HUDEP-2 (cell line): ENCODE measurements around the gene IL2RA.
A peak's percentile ranks its signal among the peaks of the same experiment; 100 is the strongest.

Source experiments
- DNase-seq, 76 experiments: peaks; one replicate each; lab custom pipeline; 2025; ENCODE audit not compliant: unreplicated experiment in 76 of 76; lab: John Stamatoyannopoulos, UW

Gene IL2RA

GRCh38 chr10:6061056-6061455, 1.1 kb downstream of the IL2RA start:
- DNase-seq = no peak

GRCh38 chr10:6059506-6059905, 2.7 kb downstream of the IL2RA start:
- no peak for DNase-seq

- no peak for DNase-seq
These were observed 3.3 kb downstream of the IL2RA start for GRCh38 chr10:6058682-6059475.

- DNase-seq = no peak
These were observed 5.6 kb downstream of the IL2RA start for GRCh38 chr10:6056411-6057135.

- DNase-seq = no peak
These were observed 6.2 kb downstream of the IL2RA start for GRCh38 chr10:6055929-6056328.

GRCh38 chr10:6054884-6055283, 7.3 kb downstream of the IL2RA start:
- no peak for DNase-seq

GRCh38 chr10:6053816-6054631, 8.1 kb downstream of the IL2RA start:
- DNase-seq = peak in 21 of 76 experiments; percentile 4 to 28 (median 14)

GRCh38 chr10:6053303-6053702, 8.9 kb downstream of the IL2RA start:
- DNase-seq = no peak

GRCh38 chr10:6052247-6053221, 9.6 kb downstream of the IL2RA start:
- DNase-seq = no peak

GRCh38 chr10:6050801-6051445, 11.2 kb downstream of the IL2RA start:
- DNase-seq = peak in 38 of 76 experiments; percentile 10 to 59 (median 37)

- DNase-seq = no peak
These were observed 13.2 kb downstream of the IL2RA start for GRCh38 chr10:6049031-6049400.

GRCh38 chr10:6048281-6049030, 13.7 kb downstream of the IL2RA start:
- DNase-seq = no peak

GRCh38 chr10:6047847-6048246, 14.3 kb downstream of the IL2RA start:
- DNase-seq = no peak

GRCh38 chr10:6046773-6047611, 15.2 kb downstream of the IL2RA start:
- no peak for DNase-seq

- DNase-seq = peak in 1 of 76 experiments; percentile 1
These were observed 16.0 kb downstream of the IL2RA start for GRCh38 chr10:6045878-6046772.

GRCh38 chr10:6045314-6045848, 16.8 kb downstream of the IL2RA start:
- no peak for DNase-seq
